ENCODE results near the gene NIF3L1.

NIF3L1 gene

GRCh38 chr2:200856806-200857205 is 32.4 kb upstream of the NIF3L1 start:
- TF ChIP-seq ZBTB7A (IDR thresholded peaks at IDR 0.05; ENCODE audit: low read depth) (no peak), CREB1 (IDR thresholded peaks at IDR 0.05; ENCODE audit: low read depth) (no peak), EP300 (IDR thresholded peaks at IDR 0.05; ENCODE audit: borderline replicate concordance) (no peak)

- TF ChIP-seq FOXM1 (IDR thresholded peaks at IDR 0.05; ENCODE audit: borderline replicate concordance, low read depth) (no peak), EP300 (IDR thresholded peaks at IDR 0.05; ENCODE audit: borderline replicate concordance) (no peak), MAX (IDR thresholded peaks at IDR 0.05) (no peak), RAD21 (IDR thresholded peaks at IDR 0.05; ENCODE audit: low read depth) (no peak), TCF12 (IDR thresholded peaks at IDR 0.05; ENCODE audit: low read depth) (no peak), TAF1 (IDR thresholded peaks at IDR 0.05; ENCODE audit: low read depth) (no peak), CREB1 (IDR thresholded peaks at IDR 0.05; ENCODE audit: low read depth) (no peak), ZBTB7A (IDR thresholded peaks at IDR 0.05; ENCODE audit: low read depth) (no peak), YY1 (IDR thresholded peaks at IDR 0.05; ENCODE audit: low read depth) (no peak), TEAD4 (IDR thresholded peaks at IDR 0.05) (no peak), CEBPB (IDR thresholded peaks at IDR 0.05) (no peak), NFIC (IDR thresholded peaks at IDR 0.05) (no peak), USF1 (IDR thresholded peaks at IDR 0.05) (no peak), EGR1 (IDR thresholded peaks at IDR 0.05) (no peak), REST (IDR thresholded peaks at IDR 0.05; ENCODE audit: low read depth) (no peak)
These were observed 28.9 kb upstream of the NIF3L1 start for GRCh38 chr2:200860092-200860795.

GRCh38 chr2:200861617-200862155 is 27.5 kb upstream of the NIF3L1 start:
- TF ChIP-seq TAF1 (IDR thresholded peaks at IDR 0.05; ENCODE audit: low read depth): no peak
- no peak for TF ChIP-seq TEAD4 (IDR thresholded peaks at IDR 0.05)
- no peak for TF ChIP-seq FOXM1 (IDR thresholded peaks at IDR 0.05; ENCODE audit: borderline replicate concordance, low read depth)
- no peak for TF ChIP-seq USF1 (IDR thresholded peaks at IDR 0.05)
- TF ChIP-seq ZBTB7A (IDR thresholded peaks at IDR 0.05; ENCODE audit: low read depth): no peak
- TF ChIP-seq CREB1 (IDR thresholded peaks at IDR 0.05; ENCODE audit: low read depth): no peak
- TF ChIP-seq REST (IDR thresholded peaks at IDR 0.05; ENCODE audit: low read depth): no peak

GRCh38 chr2:200862532-200863000 is 26.6 kb upstream of the NIF3L1 start:
- no peak for TF ChIP-seq CEBPB (IDR thresholded peaks at IDR 0.05)
- TF ChIP-seq ZBTB7A (IDR thresholded peaks at IDR 0.05; ENCODE audit: low read depth): no peak
- TF ChIP-seq EGR1 (IDR thresholded peaks at IDR 0.05): no peak
- no peak for TF ChIP-seq FOXM1 (IDR thresholded peaks at IDR 0.05; ENCODE audit: borderline replicate concordance, low read depth)
- no peak for TF ChIP-seq RAD21 (IDR thresholded peaks at IDR 0.05; ENCODE audit: low read depth)
- TF ChIP-seq YY1 (IDR thresholded peaks at IDR 0.05; ENCODE audit: low read depth): no peak
- no peak for TF ChIP-seq TEAD4 (IDR thresholded peaks at IDR 0.05)
- no peak for TF ChIP-seq USF1 (IDR thresholded peaks at IDR 0.05)
- no peak for TF ChIP-seq EP300 (IDR thresholded peaks at IDR 0.05; ENCODE audit: borderline replicate concordance)

GRCh38 chr2:200863782-200864175 is 25.4 kb upstream of the NIF3L1 start:
- TF ChIP-seq CREB1 (IDR thresholded peaks at IDR 0.05; ENCODE audit: low read depth) (no peak), MAX (IDR thresholded peaks at IDR 0.05) (no peak)

Measured in Ishikawa (cell line).